HUES48 (cell line): ENCODE data around the gene NBPF6.
"Not testable (repeated sequence)": the region's sequence is repeated elsewhere in the genome, so short reads cannot be mapped to it uniquely, and the experiment has no call there.

Experiments
- H3K27ac ChIP-seq: one replicate; pipeline ENCODE4 v1.7.0; 2013; ENCODE audit warnings: low read depth, low read length, inconsistent platforms
- H3K27me3 ChIP-seq: 2 replicates; pipeline ENCODE4 v1.6.1; 2013; ENCODE audit warnings: mild to moderate bottlenecking, low read length; ENCODE audit not compliant: control insufficient read depth, insufficient read depth
- H3K36me3 ChIP-seq: 2 replicates; pipeline ENCODE4 v1.6.1; 2013; ENCODE audit warnings: low read length; ENCODE audit not compliant: control insufficient read depth, insufficient read depth
- H3K4me1 ChIP-seq: 2 replicates; pipeline ENCODE4 v1.6.1; 2013; ENCODE audit warnings: mild to moderate bottlenecking, low read length; ENCODE audit not compliant: control insufficient read depth, insufficient read depth
- H3K4me3 ChIP-seq: 2 replicates; pipeline ENCODE4 v1.5.1; 2013; ENCODE audit warnings: mild to moderate bottlenecking, low read depth, low read length
- H3K9ac ChIP-seq: 2 replicates; pipeline ENCODE4 v1.6.1; 2013; ENCODE audit warnings: mild to moderate bottlenecking, low read depth, low read length, moderate library complexity
- H3K9me3 ChIP-seq: 2 replicates; pipeline ENCODE4 v1.6.1; 2013; ENCODE audit warnings: low read length; ENCODE audit not compliant: control insufficient read depth, insufficient read depth

Gene NBPF6

GRCh38 chr1:108502624-108503023, 52.5 kb downstream of the NBPF6 start:
- Histone ChIP-seq H3K27ac (no peak overlapping the region), H3K4me1 (0 out of 2 replicates have a peak, but pooled peaks cover 3% of the 10 kb centered on the region), H3K9ac (no peak overlapping the region), H3K4me3 (no peak overlapping the region), H3K9me3 (no peaks in the 10 kb centered on the region), H3K27me3 (no peaks in the 10 kb centered on the region), H3K36me3 (no peaks in the 10 kb centered on the region)

- Histone ChIP-seq H3K27ac (no peak overlapping the region), H3K9ac (no peak overlapping the region), H3K36me3 (no peaks in the 10 kb centered on the region), H3K4me3 (no peak overlapping the region), H3K27me3 (no peaks in the 10 kb centered on the region), H3K9me3 (no peaks in the 10 kb centered on the region), H3K4me1 (0 out of 2 replicates have a peak, but pooled peaks cover 3% of the 10 kb centered on the region)
These were observed 53.1 kb downstream of the NBPF6 start for GRCh38 chr1:108503062-108503733.

DNA sequence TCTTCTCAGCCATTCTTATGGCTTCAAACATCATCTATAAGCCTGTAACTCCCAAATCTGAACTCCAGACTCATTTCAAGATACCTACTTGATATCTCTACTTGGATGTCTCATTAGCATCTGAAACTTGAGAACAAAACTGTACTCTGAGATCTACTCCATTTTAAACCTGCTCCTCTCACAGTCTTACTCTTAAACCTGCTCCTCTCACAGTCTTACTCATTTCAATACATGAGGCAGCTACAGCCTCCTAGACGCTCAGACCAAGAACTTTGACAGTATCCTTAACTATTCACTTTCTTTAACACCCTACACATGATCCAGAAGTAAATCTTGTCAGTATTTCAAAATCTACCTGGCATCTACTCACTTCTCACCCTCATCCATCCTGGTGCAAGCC, 54.3 kb downstream of the NBPF6 start:
- H3K4me1 ChIP-seq, result 0 out of 2 replicates have a peak, but pooled peaks cover 3% of the 10 kb centered on the region
- no peaks in the 10 kb centered on the region for H3K36me3 ChIP-seq
- H3K9me3 ChIP-seq, result no peaks in the 10 kb centered on the region
- H3K4me3 ChIP-seq, result no peak overlapping the region
- no peaks in the 10 kb centered on the region for H3K27me3 ChIP-seq
- no peak overlapping the region for H3K27ac ChIP-seq
- H3K9ac ChIP-seq, result no peak overlapping the region

DNA sequence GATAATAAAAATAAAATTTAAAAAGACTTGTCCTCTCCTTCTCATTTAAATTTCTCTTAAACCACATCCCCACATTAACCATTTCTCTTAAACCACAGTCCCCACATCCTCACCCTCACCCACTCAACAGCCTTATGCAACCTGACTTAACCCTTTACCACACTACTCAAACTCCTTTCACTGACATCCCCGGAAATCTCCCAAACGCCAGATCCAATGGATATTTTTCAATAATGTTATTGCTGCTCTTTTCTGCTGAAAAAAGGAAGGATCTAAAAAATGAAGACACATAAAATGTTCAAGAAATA, 55.6 kb downstream of the NBPF6 start:
- Histone ChIP-seq H3K4me1 (0 out of 2 replicates have a peak, but pooled peaks cover 3% of the 10 kb centered on the region), H3K9ac (no peak overlapping the region), H3K9me3 (no peaks in the 10 kb centered on the region), H3K36me3 (no peaks in the 10 kb centered on the region), H3K4me3 (no peak overlapping the region), H3K27ac (no peak overlapping the region), H3K27me3 (no peaks in the 10 kb centered on the region)

- no peak overlapping the region for H3K27ac ChIP-seq
- no peaks in the 10 kb centered on the region for H3K4me1 ChIP-seq
- H3K9ac ChIP-seq, result no peak overlapping the region
- no peaks in the 10 kb centered on the region for H3K36me3 ChIP-seq
- no peaks in the 10 kb centered on the region for H3K27me3 ChIP-seq
- no peak overlapping the region for H3K4me3 ChIP-seq
- H3K9me3 ChIP-seq, result no peaks in the 10 kb centered on the region
These were observed 61.6 kb downstream of the NBPF6 start for GRCh38 chr1:108511764-108512163.

DNA sequence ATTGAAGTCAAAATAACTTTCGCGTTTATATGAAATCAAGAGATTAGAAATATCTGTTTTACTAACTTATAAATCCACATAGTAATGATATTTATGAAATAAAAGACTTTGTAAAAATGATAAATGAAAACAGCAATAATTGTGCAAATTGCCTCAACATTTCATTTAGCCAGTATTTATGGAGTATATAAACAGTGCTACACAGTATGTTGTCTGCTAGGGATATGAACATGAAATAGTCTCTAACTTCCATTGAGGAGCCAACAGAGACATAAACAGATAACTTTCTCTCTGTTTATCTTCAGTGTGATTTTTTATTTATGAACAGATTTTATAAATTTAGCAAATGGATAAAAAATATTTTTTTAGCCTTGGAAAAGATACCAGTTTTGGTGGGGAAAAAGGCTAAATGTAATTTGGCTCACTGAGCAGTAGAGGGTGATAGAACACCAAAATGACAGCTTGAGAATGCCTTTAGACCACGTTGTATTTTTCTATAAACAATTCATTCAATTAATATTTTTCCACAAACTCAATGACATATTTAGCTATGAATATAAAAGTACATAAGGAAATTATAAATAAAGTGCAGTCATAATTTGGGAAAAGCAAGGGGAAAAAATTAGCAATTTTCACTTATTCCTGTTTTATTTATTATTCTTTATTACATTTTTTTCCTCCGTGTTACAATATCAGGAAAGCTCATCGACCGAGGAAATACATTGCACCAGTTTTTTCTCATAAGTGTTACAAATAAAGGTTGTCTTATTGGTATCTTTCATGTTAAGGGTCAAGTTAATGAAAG, 62.3 kb downstream of the NBPF6 start:
- no peaks in the 10 kb centered on the region for H3K9me3 ChIP-seq
- no peak overlapping the region for H3K4me3 ChIP-seq
- H3K4me1 ChIP-seq, result no peaks in the 10 kb centered on the region
- no peaks in the 10 kb centered on the region for H3K27me3 ChIP-seq
- H3K27ac ChIP-seq, result no peak overlapping the region
- H3K36me3 ChIP-seq, result no peaks in the 10 kb centered on the region
- no peak overlapping the region for H3K9ac ChIP-seq

GRCh38 chr1:108513044-108513415, 62.9 kb downstream of the NBPF6 start:
- Histone ChIP-seq H3K27ac (no peak overlapping the region), H3K4me1 (no peaks in the 10 kb centered on the region), H3K9ac (no peak overlapping the region), H3K4me3 (no peak overlapping the region), H3K27me3 (no peaks in the 10 kb centered on the region), H3K36me3 (no peaks in the 10 kb centered on the region), H3K9me3 (no peaks in the 10 kb centered on the region)

DNA sequence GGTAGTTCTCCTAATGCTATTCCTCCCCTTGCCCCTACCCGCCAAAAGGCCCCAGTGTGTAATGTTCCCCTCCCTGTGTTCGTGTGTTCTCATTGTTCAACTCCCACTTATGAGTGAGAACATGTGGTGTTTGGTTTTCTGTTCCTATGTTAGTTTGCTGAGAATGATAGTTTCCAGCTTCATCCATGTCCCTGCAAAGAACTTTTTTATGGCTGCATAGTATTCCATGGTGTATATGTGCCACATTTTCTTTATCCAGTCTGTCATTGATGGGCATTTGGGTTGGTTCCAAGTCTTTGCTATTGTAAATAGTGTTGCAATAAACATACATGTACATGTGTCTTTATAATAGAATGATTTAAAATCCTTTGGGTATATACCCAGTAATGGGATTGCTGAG, 63.8 kb downstream of the NBPF6 start:
- not testable (repeated sequence) for H3K4me3 ChIP-seq, H3K9me3 ChIP-seq, H3K27ac ChIP-seq, H3K27me3 ChIP-seq, H3K36me3 ChIP-seq, H3K4me1 ChIP-seq, H3K9ac ChIP-seq

GRCh38 chr1:108517301-108517897, 67.3 kb downstream of the NBPF6 start:
- H3K27ac ChIP-seq, H3K36me3 ChIP-seq, H3K4me1 ChIP-seq, H3K27me3 ChIP-seq, H3K4me3 ChIP-seq, H3K9ac ChIP-seq, H3K9me3 ChIP-seq: not testable (repeated sequence)
